Vagina (tissue), 2 donors: ENCODE measurements around the gene NELL1. TPM values are rescaled to one million over a fixed set of nuclear protein-coding genes. Genes with fewer than 3 reads are reported as not detected.

Source experiments
- DNase-seq, 2 donors: peaks; one replicate each; pipeline ENCODE4 v3.0.0-alpha.2; 2017; ENCODE audit errors: extremely low spot score in 2 of 2
- H3K27ac ChIP-seq: fragments of 200-600 bp; sonication (generic); one replicate; pipeline ENCODE4 v1.5.1; 2019
- H3K27me3 ChIP-seq: fragments of 200-600 bp; sonication (generic); one replicate; pipeline ENCODE4 v1.5.1; 2019
- H3K36me3 ChIP-seq, 2 donors: fragments of 200-600 bp; sonication (generic); one replicate each; pipeline ENCODE4 v1.5.1; 2017 to 2019
- H3K4me1 ChIP-seq: fragments of 200-600 bp; sonication (generic); one replicate; pipeline ENCODE4 v1.5.1; 2019
- H3K4me3 ChIP-seq, 2 donors: fragments of 200-600 bp; sonication (generic); 1 replicate in 1 of 2; 2 replicates in 1 of 2; pipeline ENCODE4 v1.5.1; 2016 to 2019
- H3K9me3 ChIP-seq: fragments of 200-600 bp; sonication (generic); one replicate; pipeline ENCODE4 v1.5.1; 2019
- POLR2A ChIP-seq, 2 donors: fragments of 450-650 bp; IDR thresholded peaks; one replicate each; pipeline ENCODE4 v1.6.1; 2017; ENCODE audit warnings: antibody characterized with exemption in 2 of 2, mild to moderate bottlenecking in 2 of 2, moderate library complexity in 2 of 2
- POLR2AphosphoS5 ChIP-seq, 2 donors: sonication (generic); formaldehyde crosslinking; IDR thresholded peaks; one replicate each; pipeline ENCODE4 v1.9.0; 2017; ENCODE audit warnings: antibody characterized with exemption in 2 of 2, mild to moderate bottlenecking in 2 of 2, low read depth in 1 of 2; ENCODE audit not compliant: insufficient read depth in 1 of 2
- intact Hi-C: fragments of 100-400 bp; cut with DNase I; formaldehyde crosslinking; loops from one replicate; pipeline ENCODE4 v1.15.1; 2023
- total RNA-seq: library from RNA; depleted of rRNA; stranded (reverse); fragments of >200 nt; gene quantifications from one replicate; pipeline ENCODE4 v1.2.3, GENCODE V29; 2016
- TF ChIP-seq, protein P1 (sequence below), 3 experiments: fragments of 450-650 bp in 2 of 3; fragments of 200-600 bp in 1 of 3; sonication (generic) in 1 of 3; IDR thresholded peaks; one replicate each; pipeline ENCODE4 v1.5.1; 2017 to 2019; ENCODE audit warnings: antibody characterized with exemption in 3 of 3, mild to moderate bottlenecking in 2 of 3, moderate library complexity in 2 of 3

NELL1 gene
- total RNA-seq, 1 donor from 2014 or later, result 0.49 TPM

DNA sequence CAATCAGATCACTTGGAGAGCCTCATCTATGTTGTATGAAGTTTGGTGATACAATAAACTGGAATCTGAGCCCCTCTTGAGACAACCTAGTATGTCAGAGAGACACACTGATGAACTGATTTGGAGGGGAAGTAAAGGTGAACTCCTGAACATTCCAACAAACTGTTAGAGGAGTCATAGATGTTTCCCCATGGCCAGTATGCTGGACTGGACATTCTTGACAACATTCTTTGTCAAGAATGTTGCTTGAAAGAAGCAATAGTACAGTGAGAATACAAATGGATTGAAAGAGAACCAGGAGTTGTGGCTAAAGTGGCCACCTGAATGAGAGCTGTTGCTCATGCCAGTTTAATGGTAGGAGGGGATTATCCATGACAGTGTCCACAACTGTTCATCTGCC lies 588.1 kb downstream of the NELL1 start:
- DNase-seq, result no peak
- H3K27ac ChIP-seq, result no peak overlapping the region
- H3K36me3 ChIP-seq, result no peaks in the 10 kb centered on the region
- no peaks in the 10 kb centered on the region for H3K27me3 ChIP-seq
- no peaks in the 10 kb centered on the region for H3K4me1 ChIP-seq
- intact Hi-C loops, result no loop called here
- no peak overlapping the region for H3K4me3 ChIP-seq
- no peaks in the 10 kb centered on the region for H3K9me3 ChIP-seq
- TF ChIP-seq, protein P1, sequence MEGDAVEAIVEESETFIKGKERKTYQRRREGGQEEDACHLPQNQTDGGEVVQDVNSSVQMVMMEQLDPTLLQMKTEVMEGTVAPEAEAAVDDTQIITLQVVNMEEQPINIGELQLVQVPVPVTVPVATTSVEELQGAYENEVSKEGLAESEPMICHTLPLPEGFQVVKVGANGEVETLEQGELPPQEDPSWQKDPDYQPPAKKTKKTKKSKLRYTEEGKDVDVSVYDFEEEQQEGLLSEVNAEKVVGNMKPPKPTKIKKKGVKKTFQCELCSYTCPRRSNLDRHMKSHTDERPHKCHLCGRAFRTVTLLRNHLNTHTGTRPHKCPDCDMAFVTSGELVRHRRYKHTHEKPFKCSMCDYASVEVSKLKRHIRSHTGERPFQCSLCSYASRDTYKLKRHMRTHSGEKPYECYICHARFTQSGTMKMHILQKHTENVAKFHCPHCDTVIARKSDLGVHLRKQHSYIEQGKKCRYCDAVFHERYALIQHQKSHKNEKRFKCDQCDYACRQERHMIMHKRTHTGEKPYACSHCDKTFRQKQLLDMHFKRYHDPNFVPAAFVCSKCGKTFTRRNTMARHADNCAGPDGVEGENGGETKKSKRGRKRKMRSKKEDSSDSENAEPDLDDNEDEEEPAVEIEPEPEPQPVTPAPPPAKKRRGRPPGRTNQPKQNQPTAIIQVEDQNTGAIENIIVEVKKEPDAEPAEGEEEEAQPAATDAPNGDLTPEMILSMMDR (IDR thresholded peaks at IDR 0.05), result no peak
- TF ChIP-seq POLR2A (IDR thresholded peaks at IDR 0.05) (no peak), POLR2AphosphoS5 (IDR thresholded peaks at IDR 0.05; ENCODE audit: insufficient read depth in 1 of 2, low read depth in 1 of 2) (no peak)

GRCh38 chr11:21258414-21258813 lies 589.0 kb downstream of the NELL1 start:
- no peak for DNase-seq
- intact Hi-C loops, result no loop called here
- H3K4me3 ChIP-seq, result no peak overlapping the region
- no peaks in the 10 kb centered on the region for H3K36me3 ChIP-seq
- no peak overlapping the region for H3K27ac ChIP-seq
- TF ChIP-seq, protein P1 (IDR thresholded peaks at IDR 0.05), result no peak
- no peak for TF ChIP-seq POLR2AphosphoS5 (IDR thresholded peaks at IDR 0.05; ENCODE audit: insufficient read depth in 1 of 2, low read depth in 1 of 2)
- TF ChIP-seq POLR2A (IDR thresholded peaks at IDR 0.05), result no peak
- H3K4me1 ChIP-seq, result no peaks in the 10 kb centered on the region
- H3K9me3 ChIP-seq, result no peaks in the 10 kb centered on the region
- H3K27me3 ChIP-seq, result no peaks in the 10 kb centered on the region

- no peaks in the 10 kb centered on the region for H3K4me1 ChIP-seq
- no peaks in the 10 kb centered on the region for H3K9me3 ChIP-seq
- no peak overlapping the region for H3K4me3 ChIP-seq
- H3K27me3 ChIP-seq, result no peaks in the 10 kb centered on the region
- no peak for DNase-seq
- no peak overlapping the region for H3K27ac ChIP-seq
- intact Hi-C loops, result no loop called here
- TF ChIP-seq POLR2AphosphoS5 (IDR thresholded peaks at IDR 0.05; ENCODE audit: insufficient read depth in 1 of 2, low read depth in 1 of 2) (no peak), POLR2A (IDR thresholded peaks at IDR 0.05) (no peak)
- TF ChIP-seq, protein P1 (IDR thresholded peaks at IDR 0.05), result no peak
- H3K36me3 ChIP-seq, result no peaks in the 10 kb centered on the region
These were observed 590.7 kb downstream of the NELL1 start for GRCh38 chr11:21260101-21260500.

DNA sequence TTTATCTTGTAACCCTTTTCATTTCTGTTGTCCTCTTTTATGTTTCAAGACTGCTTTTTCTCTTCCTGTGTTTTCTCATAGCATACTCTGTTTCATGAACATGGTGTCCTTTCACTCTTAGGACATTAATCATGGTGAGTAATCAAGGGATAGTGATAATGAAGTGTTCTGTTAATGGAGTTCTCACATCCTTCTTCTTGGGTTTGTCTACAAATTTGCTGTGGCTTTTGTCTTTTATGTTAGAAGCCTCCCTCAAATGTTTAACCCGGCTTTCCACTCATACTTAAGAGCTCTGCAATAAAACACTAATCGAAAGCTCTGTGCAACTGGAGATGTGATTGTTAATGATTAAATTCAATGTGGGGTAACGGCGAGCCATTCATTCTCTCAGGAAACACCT lies 593.6 kb downstream of the NELL1 start:
- TF ChIP-seq POLR2A (IDR thresholded peaks at IDR 0.05) (no peak), POLR2AphosphoS5 (IDR thresholded peaks at IDR 0.05; ENCODE audit: insufficient read depth in 1 of 2, low read depth in 1 of 2) (no peak)
- TF ChIP-seq, protein P1 (IDR thresholded peaks at IDR 0.05), result no peak
- Histone ChIP-seq H3K9me3 (no peaks in the 10 kb centered on the region), H3K4me1 (no peaks in the 10 kb centered on the region), H3K36me3 (no peaks in the 10 kb centered on the region), H3K4me3 (no peak overlapping the region), H3K27me3 (no peaks in the 10 kb centered on the region), H3K27ac (no peak overlapping the region)
- intact Hi-C loops, result no loop called here
- no peak for DNase-seq

- Histone ChIP-seq H3K27me3 (no peaks in the 10 kb centered on the region), H3K4me3 (no peak overlapping the region), H3K36me3 (no peaks in the 10 kb centered on the region), H3K4me1 (no peaks in the 10 kb centered on the region), H3K9me3 (no peaks in the 10 kb centered on the region), H3K27ac (no peak overlapping the region)
- no peak for DNase-seq
- intact Hi-C loops, result no loop called here
- TF ChIP-seq POLR2A (IDR thresholded peaks at IDR 0.05), result no peak
- TF ChIP-seq, protein P1 (IDR thresholded peaks at IDR 0.05), result no peak
- no peak for TF ChIP-seq POLR2AphosphoS5 (IDR thresholded peaks at IDR 0.05; ENCODE audit: insufficient read depth in 1 of 2, low read depth in 1 of 2)
These were observed 594.7 kb downstream of the NELL1 start for GRCh38 chr11:21264125-21264524.
